ENCODE measurements around the gene GTF2H4.
"Not testable (repeated sequence)": the region's sequence is repeated elsewhere in the genome, so short reads cannot be mapped to it uniquely, and the experiment has no call there.

GTF2H4 gene

DNA sequence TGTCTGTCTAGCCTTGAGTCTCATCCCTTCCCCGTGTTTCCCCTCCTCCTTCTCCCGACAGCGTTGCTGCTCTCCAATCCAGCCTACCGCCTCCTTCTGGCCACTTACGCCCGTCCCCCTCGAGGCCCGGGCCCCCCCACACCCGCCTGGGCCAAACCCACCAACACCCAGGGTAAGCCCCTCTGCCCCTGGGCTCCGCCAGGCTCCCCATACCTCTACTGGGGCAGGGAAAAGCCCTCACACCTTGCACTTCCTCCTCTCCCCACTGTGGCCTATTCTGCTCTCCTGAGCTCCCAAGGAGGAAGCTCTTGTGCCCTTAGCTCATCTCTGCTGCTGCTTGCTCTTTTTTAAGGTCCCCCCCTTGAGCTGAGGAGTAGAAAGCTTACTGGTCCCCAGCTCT is 12.7 kb upstream of the GTF2H4 start:
- DNase-seq: no peak

DNA sequence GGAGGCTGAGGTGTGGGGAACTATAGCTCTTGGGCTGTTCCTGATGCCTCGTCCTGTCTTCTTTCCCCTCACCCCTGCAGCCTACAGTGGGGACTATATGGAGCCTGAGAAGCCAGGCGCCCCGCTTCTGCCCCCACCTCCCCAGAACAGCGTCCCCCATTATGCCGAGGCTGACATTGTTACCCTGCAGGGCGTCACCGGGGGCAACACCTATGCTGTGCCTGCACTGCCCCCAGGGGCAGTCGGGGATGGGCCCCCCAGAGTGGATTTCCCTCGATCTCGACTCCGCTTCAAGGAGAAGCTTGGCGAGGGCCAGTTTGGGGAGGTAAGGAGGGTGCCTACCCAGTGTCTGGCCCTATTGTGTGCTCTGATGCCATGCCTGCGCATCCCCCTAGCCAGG is 11.5 kb upstream of the GTF2H4 start:
- no peak for DNase-seq

DNA sequence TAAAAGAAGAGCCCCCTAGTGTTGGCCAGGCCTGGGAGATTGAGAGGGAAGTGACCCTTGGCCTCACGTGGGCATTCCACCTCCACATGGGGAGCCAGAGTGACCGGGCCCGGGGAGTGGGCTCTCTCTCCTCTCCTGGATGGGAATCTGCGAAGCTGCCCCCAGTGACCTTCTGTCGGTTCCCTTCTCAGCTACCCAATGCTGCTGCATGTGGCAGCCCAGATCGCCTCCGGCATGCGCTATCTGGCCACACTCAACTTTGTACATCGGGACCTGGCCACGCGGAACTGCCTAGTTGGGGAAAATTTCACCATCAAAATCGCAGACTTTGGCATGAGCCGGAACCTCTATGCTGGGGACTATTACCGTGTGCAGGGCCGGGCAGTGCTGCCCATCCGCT is 10.1 kb upstream of the GTF2H4 start:
- no peak for DNase-seq

DNA sequence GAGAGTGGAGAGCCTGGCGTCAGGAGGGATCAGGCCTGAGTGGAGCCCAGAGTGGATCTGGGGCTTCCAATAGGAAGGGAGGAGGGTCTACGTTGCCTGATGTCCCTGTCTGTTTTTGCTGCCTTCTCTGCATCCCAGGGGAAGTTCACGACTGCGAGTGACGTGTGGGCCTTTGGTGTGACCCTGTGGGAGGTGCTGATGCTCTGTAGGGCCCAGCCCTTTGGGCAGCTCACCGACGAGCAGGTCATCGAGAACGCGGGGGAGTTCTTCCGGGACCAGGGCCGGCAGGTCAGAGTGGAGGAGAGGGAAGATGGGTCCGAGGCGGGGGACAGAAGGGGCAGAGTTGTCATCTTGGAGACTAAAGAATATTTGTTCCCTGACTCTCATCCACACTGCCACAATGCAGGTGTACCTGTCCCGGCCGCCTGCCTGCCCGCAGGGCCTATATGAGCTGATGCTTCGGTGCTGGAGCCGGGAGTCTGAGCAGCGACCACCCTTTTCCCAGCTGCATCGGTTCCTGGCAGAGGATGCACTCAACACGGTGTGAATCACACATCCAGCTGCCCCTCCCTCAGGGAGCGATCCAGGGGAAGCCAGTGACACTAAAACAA is 9.2 kb upstream of the GTF2H4 start:
- DNase-seq: no peak

DNA sequence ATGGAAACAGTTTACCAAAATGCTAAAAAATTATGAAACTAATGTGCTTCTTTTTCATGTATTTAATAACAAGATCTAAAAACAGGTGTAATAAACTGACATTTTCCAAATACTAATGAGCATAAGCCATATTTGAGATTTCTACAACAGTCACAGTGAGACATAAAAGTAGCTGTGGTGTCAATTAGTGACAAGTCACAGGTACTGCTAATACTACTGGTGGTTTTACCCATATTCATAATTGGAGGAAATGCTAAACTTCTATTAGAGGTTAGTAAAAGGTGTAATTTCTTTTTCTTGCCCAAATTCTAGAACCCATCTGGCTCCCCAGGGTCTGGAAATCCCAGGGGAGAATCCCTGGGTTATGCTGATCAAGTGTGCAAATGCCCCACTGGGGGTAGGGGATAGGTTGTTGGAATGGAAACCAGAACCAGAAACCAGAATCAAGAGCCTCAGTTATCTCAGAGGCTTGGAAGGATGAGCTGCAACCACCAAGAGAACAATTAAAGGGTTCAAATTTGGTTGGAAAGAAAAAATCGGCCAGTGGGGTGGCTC is 7.1 kb upstream of the GTF2H4 start:
- DNase-seq: no peak

DNA sequence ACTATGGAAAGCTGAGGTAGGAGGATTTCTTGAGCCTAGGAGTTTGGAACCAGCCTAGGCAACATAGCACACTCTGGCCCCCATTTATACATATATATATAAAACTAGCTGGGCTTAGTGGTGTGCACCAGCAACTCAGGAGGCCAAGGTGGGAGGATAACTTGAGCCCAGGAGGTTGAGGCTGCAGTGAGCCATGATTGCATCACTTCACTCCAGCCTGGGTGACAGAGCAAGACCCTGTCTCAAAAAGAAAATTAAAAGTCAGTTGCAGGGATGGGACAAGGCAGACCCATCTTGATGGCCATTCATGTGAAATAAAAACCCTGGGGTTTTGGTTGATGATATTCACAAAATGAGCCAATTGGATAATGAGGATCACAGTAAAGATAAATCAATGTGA is 6.6 kb upstream of the GTF2H4 start:
- no peak for DNase-seq

DNA sequence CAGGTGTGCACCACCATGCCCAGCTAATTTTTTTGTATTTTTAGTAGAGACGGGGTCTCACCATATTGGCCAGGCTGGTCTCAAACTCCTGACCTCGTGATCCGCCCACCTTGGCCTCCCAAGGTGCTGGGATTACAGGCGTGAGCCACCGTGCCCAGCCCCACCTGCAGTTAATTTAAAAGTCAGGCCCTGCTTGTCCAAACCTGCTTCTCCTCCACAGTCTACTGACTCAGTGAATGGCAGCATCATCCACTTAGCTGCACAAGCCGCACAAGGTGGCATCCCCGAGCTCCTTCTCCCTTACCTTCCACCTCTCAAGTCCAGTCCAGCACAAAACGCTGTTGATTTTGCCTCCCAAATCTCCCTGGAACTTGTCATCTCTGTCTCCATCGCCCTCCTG is 5.8 kb upstream of the GTF2H4 start:
- not testable (repeated sequence) for DNase-seq

DNA sequence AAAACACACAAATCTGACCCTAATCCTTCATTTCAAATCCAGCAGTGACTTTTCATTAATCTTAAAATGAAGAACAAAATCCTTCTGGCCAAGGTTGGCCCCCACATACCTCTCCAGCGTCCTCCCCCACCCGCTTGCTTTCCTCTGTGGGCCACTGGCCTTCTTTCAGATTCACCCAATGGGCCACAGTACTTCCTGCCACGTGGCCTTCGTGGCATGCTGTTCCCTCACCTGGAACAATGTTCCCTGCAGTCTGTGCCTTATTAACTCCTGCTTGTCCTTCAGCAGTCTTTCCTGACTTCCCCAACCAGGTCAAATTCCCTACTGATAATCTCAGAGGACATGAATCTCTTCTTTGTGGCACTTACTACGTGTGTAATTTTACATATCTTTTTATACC is 5.3 kb upstream of the GTF2H4 start:
- no peak for DNase-seq

DNA sequence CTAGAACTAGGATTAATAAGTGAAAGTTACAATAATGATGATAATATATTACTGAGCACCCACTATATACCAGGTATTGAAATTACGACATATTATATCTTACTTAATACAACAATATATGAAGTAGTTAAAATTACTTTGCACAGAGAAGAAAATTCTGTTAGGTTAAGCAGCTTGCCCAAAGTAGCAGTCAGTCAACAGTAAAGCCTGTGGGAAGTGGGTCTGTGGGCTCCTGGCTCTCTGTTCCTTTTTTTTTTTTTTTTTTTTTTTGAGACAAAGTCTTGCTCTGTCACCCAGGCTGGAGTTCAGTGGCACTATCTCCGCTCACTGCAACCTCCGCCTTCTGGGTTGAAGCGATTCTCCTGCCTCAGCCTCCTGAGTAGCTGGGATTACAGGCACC is 4.8 kb upstream of the GTF2H4 start:
- DNase-seq: no peak

DNA sequence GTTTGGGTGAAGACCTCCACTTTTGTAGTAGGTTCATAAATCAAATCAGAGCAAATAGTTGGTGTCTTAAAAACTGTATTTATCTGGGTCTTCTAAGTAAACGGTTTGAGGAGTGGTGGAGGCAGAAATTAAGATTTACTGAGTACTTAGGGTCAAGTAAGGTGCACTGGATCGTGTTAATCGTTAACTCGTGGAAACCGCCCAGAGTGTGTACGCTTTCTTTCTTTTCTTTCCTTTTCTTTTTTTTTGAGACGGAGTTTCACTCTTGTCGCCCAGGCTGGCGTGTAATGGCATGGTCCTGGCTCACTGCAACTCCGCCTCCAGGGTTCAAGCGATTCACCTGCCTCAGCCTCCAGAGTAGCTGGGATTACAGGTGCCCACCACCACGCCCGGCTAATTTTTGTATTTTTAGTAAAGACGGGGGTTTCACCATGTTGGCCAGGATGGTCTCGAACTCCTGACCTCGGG is 683 bp upstream of the GTF2H4 start:
- not testable (repeated sequence) for DNase-seq

DNA sequence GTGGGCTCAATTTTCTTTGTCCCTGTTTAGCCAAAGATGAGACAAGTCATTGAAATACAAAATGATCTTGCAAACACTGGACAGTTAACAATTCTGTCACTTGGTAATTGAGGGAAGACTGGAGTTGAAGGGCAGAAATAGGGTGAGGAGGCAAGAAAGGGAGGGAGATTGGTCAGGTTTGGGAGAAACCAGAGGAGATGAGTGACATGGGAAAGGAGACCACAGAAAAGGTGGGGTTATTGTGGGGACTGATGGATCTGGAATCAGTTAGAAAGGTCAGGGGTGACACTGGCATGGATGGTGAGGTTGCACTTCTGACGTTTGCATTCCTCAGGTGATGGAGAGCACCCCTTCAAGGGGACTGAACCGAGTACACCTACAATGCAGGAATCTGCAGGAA is 693 bp downstream of the GTF2H4 start:
- DNase-seq: no peak

DNA sequence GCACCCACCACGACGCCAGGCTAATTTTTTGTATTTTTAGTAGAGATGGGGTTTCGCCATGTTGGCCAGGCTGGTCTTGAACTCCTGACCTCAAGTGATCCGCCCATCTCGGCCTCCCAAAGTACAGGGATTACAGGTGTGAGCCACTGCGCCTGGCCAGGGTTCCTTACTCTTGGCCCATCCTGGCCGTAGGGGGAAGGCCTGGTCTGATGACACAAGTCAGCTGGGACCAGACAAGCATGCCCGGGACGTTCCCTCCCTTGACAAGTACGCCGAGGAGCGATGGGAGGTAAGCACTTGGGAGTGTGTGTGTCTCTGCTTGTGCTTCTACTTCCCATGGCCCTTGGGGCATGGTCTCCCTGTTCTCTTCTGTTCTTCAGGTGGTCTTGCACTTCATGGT is 2.5 kb downstream of the GTF2H4 start:
- not testable (repeated sequence) for DNase-seq

DNA sequence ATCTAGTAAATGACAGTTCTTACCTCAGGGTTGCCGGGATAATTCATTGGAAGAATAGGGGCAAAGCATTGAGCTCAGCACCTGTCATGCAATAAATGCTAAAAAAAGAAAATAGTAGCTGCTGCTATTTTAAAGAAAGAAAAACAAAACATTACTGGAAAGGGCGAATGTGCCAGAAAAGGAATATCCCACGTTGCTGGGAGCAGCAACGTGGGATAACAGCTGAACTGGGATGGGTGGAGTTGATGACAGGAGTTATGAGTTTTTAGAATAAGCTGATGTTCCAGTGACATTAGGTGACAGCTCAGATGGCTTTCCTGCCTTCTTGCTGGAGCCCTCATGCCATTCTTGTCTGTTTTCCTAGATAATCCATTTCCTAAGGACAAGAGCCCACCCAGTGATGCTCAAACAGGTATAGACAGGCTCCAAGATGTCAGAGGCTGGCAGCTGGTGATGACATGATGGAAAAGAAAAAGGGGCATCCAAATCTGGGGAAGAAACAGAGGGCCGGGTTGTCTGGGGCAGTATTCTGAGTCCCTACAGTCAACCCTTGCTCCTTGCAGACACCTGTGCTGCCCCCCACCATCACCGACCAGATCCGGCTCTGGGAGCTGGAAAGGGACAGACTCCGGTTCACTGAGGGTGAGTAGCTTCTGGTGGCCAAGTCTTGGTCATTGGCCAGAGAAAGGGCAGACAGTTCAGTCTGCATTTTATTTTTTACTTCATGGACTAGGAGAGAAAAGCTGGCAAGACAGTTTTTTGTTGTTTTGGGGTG is 4.9 kb downstream of the GTF2H4 start:
- DNase-seq: no peak

DNA sequence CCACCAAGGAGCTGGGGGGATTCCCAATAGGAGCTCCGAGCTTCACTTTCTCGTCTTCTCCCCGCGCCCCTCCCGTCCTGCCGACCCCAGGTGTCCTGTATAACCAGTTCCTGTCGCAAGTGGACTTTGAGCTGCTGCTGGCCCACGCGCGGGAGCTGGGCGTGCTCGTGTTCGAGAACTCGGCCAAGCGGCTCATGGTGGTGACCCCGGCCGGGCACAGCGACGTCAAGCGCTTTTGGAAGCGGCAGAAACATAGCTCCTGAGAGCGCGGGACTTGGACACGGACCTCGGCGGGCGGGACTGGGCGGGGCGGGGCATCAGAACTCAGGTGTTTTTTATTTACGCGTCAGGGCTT is 5.7 kb downstream of the GTF2H4 start:
- no peak for DNase-seq

DNA sequence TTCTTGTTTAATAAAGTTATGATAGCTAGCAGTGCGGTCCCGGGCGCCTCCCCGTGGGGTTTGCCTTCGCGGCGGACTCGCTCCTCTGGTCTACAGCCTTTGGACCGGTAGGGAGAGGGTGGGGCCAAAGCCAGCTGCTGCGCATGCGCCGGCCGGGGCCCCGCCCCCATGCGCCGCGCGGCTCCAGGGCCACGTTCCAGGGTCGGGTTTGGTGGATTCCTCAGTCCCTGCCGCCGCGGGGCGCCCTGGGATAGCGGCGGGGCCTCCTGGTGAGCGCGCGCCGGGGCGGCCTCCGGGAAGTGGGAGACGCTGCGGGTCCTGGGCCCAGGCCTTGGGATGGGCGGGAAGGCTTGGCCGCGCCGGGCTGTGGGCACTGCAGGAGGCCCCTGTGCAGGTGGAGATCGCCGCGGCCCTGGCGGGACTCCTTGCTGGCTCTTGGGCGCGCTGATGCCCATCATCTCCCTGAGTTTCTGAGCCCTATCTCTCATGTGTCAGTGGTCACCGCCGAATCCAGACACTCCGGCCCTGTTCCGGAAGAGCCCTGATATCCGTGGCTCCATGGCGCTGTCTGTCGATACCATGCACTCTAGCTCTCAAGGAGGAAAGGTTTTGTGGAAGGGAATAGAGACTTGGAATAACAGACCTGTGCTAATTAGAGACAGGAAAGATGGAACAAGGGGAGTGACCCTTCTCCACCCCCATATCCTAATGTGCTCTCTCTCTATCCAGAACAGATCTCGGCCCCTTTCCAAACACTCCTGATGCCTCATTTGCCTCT is 6.3 kb downstream of the GTF2H4 start, which contains the start of gene VARS2:
Gene VARS2, plus strand, starts transcription at position 163 of the 778 bp plus-strand sequence. Its CDS starts 599 bp downstream, at position 762.
- DNase-seq: peak; percentile 72 to 88 (median 86)

DNA sequence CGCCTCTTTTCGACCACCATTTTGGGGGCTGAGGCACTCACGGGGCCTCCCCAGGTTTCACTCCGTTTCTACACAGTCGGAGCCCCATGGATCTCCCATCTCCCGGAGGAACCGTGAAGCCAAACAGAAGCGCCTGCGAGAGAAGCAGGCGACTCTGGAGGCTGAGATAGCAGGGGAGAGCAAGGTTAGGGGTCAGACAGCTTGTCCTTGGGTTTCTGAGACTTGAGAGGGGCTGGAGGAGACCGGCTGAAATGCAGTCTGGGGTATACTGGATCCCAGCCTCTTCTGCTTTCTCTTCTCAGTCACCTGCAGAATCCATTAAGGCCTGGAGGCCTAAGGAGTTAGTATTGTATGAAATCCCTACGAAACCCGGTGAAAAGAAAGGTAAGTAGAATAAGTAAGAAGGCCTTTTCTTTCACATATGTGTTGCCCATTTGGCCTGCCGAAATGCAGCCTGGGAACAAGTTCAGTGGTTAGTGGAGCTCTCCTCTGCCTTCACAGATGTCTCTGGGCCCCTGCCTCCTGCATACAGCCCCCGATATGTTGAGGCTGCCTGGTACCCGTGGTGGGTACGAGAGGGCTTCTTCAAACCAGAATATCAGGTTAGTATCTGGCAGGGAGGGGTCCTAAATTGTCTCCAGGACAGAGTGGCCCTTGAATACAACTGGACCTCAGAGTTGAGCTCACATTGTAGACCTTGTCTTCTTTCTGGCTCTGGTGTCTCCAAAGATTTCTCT is 7.0 kb downstream of the GTF2H4 start:
- no peak for DNase-seq

DNA sequence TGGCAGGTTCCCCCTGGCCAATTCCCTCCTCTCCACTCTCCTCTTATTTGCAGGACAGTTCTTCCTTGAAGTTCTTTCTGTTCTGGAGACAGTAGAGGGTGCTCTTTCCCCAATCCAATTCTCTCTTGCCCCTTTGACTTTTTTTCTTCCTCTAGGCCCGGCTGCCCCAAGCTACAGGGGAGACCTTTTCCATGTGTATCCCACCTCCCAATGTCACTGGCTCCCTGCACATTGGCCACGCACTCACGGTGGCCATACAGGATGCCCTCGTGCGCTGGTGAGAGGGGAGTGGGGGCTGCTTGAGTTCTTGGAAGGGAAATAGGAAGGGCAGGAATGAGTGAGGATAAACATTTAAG is 7.6 kb downstream of the GTF2H4 start:
- peak in 2 of 6 experiments; percentile 22 to 31 for DNase-seq

DNA sequence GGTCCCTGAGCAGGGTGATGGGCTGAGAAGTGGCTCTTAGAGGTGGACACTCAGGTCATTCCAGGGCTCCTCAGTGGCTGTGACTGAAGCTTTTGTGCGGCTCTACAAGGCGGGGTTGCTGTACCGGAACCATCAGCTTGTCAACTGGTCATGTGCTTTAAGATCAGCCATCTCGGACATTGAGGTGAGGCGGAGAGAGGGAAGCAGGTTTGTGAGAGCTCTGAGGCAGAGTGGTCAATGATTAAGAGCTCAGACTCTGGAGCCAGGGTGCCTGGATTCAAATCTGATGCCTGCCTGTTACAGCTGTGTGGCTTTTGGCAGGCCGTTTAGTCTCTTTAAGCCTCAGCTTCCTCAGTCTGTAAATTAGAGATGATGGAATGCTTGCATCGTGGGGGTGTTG is 9.0 kb downstream of the GTF2H4 start:
- DNase-seq: no peak

DNA sequence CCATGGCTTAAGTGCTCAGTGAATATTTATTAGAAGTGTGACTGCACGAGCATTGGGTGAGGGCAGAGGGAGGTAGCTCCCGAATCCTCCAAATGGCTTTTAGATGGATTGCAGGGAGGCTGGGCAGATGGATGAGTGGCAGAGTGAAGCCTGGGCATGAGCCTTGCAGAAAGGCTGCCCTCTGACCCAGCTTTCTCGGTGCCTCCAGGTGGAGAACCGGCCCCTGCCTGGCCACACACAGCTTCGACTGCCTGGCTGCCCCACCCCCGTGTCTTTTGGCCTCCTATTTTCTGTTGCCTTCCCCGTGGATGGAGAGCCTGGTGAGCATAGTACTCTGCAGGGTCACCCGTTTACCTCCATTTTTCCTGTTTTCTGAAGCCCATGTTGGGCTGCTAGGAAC is 9.5 kb downstream of the GTF2H4 start:
- no peak for DNase-seq

DNA sequence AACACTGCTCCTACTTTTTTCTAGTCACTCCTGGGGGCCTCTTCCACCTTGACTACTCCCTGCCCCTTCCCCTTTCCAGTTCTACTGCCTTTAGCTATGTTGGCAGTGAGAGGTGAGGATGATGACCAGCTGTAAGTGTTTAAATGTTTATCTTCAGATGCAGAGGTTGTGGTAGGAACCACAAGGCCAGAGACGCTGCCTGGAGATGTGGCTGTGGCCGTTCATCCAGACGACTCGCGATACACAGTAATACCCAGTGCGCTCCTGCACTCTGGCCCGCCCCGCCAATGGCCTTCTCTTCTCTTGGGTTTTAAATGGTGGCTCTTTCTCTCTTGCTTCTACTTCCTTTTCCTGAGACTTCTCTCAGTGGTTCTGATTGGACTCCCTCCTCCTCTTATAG is 10.7 kb downstream of the GTF2H4 start:
- no peak for DNase-seq

DNA sequence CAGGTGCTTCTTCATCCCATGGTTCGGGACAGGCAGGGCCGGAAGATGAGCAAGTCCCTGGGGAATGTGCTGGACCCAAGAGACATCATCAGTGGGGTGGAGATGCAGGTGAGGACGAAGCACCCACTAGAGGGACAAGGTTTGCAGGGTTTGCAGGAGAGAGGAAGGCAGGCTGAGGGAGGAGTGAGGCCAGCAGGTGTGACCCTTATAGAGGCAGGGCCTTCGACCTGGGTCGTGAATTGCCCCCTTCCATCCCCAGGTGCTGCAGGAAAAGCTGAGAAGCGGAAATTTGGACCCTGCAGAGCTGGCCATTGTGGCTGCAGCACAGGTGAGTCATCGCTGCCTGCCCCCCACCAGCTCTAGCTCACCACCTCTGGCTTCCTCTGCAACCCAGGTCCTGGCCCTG is 14.4 kb downstream of the GTF2H4 start:
- DNase-seq: no peak

DNA sequence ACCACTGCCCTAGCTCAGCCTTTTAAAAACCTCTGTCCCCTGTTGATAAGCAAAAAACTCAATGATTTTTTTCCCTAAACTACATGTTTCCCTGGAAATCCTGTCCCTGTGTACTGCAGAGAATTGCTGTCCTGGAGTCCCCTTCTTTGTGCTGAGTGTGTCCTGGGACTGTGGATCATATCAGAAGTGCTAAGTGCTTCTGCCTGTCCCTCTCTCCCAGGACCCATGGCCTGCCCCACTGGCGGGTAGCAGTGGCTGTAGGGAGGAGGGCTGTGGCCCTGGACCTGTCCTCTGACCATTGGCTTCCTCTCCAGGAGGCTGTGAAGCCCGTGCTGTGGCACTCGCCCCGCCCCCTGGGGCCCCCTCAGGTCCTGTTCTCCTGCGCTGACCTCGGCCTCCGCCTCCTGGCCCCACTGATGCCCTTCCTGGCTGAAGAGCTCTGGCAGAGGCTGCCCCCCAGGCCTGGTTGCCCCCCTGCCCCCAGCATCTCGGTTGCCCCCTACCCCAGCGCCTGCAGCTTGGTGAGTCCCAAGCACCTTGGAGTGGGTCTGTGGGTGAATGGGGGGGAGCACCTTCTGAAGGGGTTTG is 16.1 kb downstream of the GTF2H4 start:
- not testable (repeated sequence) for DNase-seq

DNA sequence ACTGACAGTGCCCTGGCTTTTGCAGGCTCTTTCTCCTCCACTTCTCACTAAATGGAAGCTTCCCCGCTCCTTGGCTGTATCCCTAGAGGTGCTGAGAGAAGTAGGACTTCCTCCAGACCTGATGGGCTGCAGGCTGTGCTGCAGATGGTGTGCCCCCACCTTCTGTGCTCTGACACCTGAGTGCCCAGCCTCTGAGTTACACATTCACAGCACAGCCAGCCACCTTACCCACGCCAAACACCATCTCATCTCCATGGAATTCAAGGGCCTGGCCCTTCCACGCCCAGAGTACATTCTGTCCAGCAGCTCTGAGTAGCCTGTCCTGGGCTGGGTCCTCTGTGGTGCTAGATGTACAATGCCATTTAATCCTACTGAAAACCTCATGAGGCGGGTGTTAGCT is 18.6 kb downstream of the GTF2H4 start:
- DNase-seq: no peak

Data from stimulated activated naive CD4-positive, alpha-beta T cell (primary cell).